ENCODE measurements around the gene CST1.
"Not testable (repeated sequence)": the region's sequence is repeated elsewhere in the genome, so short reads cannot be mapped to it uniquely, and the experiment has no call there.

CST1 gene

GRCh38 chr20:23752481-23753193, 1.9 kb upstream of the CST1 start:
- no peak overlapping the region for H3K4me3 ChIP-seq (ENCODE audit: low read length)
- no peaks in the 10 kb centered on the region for H3K4me1 ChIP-seq (ENCODE audit: control insufficient read depth, insufficient read depth, low read length)
- no peaks in the 10 kb centered on the region for H3K27me3 ChIP-seq (ENCODE audit: control insufficient read depth, insufficient read depth, low read length)
- H3K9ac ChIP-seq (ENCODE audit: low read length), result no peak overlapping the region
- H3K27ac ChIP-seq (ENCODE audit: low read depth, low read length), result no peak overlapping the region
- H3K36me3 ChIP-seq (ENCODE audit: control insufficient read depth, insufficient read depth, low read length), result no peaks in the 10 kb centered on the region

GRCh38 chr20:23752019-23752418, 1.3 kb upstream of the CST1 start:
- Histone ChIP-seq H3K4me3 (ENCODE audit: low read length) (no peak overlapping the region), H3K9ac (ENCODE audit: low read length) (no peak overlapping the region), H3K27ac (ENCODE audit: low read depth, low read length) (no peak overlapping the region), H3K27me3 (ENCODE audit: control insufficient read depth, insufficient read depth, low read length) (no peaks in the 10 kb centered on the region), H3K4me1 (ENCODE audit: control insufficient read depth, insufficient read depth, low read length) (no peaks in the 10 kb centered on the region), H3K36me3 (ENCODE audit: control insufficient read depth, insufficient read depth, low read length) (no peaks in the 10 kb centered on the region)

GRCh38 chr20:23749746-23750145, 989 bp downstream of the CST1 start:
- H3K36me3 ChIP-seq (ENCODE audit: control insufficient read depth, insufficient read depth, low read length), result no peaks in the 10 kb centered on the region
- H3K4me1 ChIP-seq (ENCODE audit: control insufficient read depth, insufficient read depth, low read length), result no peaks in the 10 kb centered on the region
- H3K9ac ChIP-seq (ENCODE audit: low read length), result no peak overlapping the region
- no peaks in the 10 kb centered on the region for H3K27me3 ChIP-seq (ENCODE audit: control insufficient read depth, insufficient read depth, low read length)
- no peak overlapping the region for H3K4me3 ChIP-seq (ENCODE audit: low read length)
- no peak overlapping the region for H3K27ac ChIP-seq (ENCODE audit: low read depth, low read length)

- not testable (repeated sequence) for H3K4me1 ChIP-seq (ENCODE audit: control insufficient read depth, insufficient read depth, low read length); H3K36me3 ChIP-seq (ENCODE audit: control insufficient read depth, insufficient read depth, low read length); H3K27ac ChIP-seq (ENCODE audit: low read depth, low read length); H3K9ac ChIP-seq (ENCODE audit: low read length); H3K4me3 ChIP-seq (ENCODE audit: low read length); H3K27me3 ChIP-seq (ENCODE audit: control insufficient read depth, insufficient read depth, low read length)
These were observed 1.8 kb downstream of the CST1 start for GRCh38 chr20:23748975-23749374.

GRCh38 chr20:23747551-23747950, 3.2 kb downstream of the CST1 start:
- H3K4me1 ChIP-seq (ENCODE audit: control insufficient read depth, insufficient read depth, low read length); H3K9ac ChIP-seq (ENCODE audit: low read length); H3K4me3 ChIP-seq (ENCODE audit: low read length); H3K27me3 ChIP-seq (ENCODE audit: control insufficient read depth, insufficient read depth, low read length); H3K36me3 ChIP-seq (ENCODE audit: control insufficient read depth, insufficient read depth, low read length); H3K27ac ChIP-seq (ENCODE audit: low read depth, low read length): not testable (repeated sequence)

GRCh38 chr20:23747092-23747491, 3.6 kb downstream of the CST1 start:
- H3K27ac ChIP-seq (ENCODE audit: low read depth, low read length); H3K36me3 ChIP-seq (ENCODE audit: control insufficient read depth, insufficient read depth, low read length); H3K4me3 ChIP-seq (ENCODE audit: low read length); H3K9ac ChIP-seq (ENCODE audit: low read length); H3K4me1 ChIP-seq (ENCODE audit: control insufficient read depth, insufficient read depth, low read length); H3K27me3 ChIP-seq (ENCODE audit: control insufficient read depth, insufficient read depth, low read length): not testable (repeated sequence)

- no peak overlapping the region for H3K27ac ChIP-seq (ENCODE audit: low read depth, low read length)
- no peaks in the 10 kb centered on the region for H3K36me3 ChIP-seq (ENCODE audit: control insufficient read depth, insufficient read depth, low read length)
- H3K27me3 ChIP-seq (ENCODE audit: control insufficient read depth, insufficient read depth, low read length), result no peaks in the 10 kb centered on the region
- H3K4me3 ChIP-seq (ENCODE audit: low read length), result no peak overlapping the region
- no peaks in the 10 kb centered on the region for H3K4me1 ChIP-seq (ENCODE audit: control insufficient read depth, insufficient read depth, low read length)
- no peak overlapping the region for H3K9ac ChIP-seq (ENCODE audit: low read length)
These were observed 4.4 kb downstream of the CST1 start for GRCh38 chr20:23746321-23746720.

GRCh38 chr20:23745247-23745646, 5.5 kb downstream of the CST1 start:
- H3K4me3 ChIP-seq (ENCODE audit: low read length), result no peak overlapping the region
- no peaks in the 10 kb centered on the region for H3K36me3 ChIP-seq (ENCODE audit: control insufficient read depth, insufficient read depth, low read length)
- H3K27ac ChIP-seq (ENCODE audit: low read depth, low read length), result no peak overlapping the region
- H3K27me3 ChIP-seq (ENCODE audit: control insufficient read depth, insufficient read depth, low read length), result no peaks in the 10 kb centered on the region
- no peaks in the 10 kb centered on the region for H3K4me1 ChIP-seq (ENCODE audit: control insufficient read depth, insufficient read depth, low read length)
- no peak overlapping the region for H3K9ac ChIP-seq (ENCODE audit: low read length)

GRCh38 chr20:23744817-23745216, 5.9 kb downstream of the CST1 start:
- H3K9ac ChIP-seq (ENCODE audit: low read length), result no peak overlapping the region
- no peaks in the 10 kb centered on the region for H3K27me3 ChIP-seq (ENCODE audit: control insufficient read depth, insufficient read depth, low read length)
- no peak overlapping the region for H3K4me3 ChIP-seq (ENCODE audit: low read length)
- no peaks in the 10 kb centered on the region for H3K4me1 ChIP-seq (ENCODE audit: control insufficient read depth, insufficient read depth, low read length)
- no peak overlapping the region for H3K27ac ChIP-seq (ENCODE audit: low read depth, low read length)
- H3K36me3 ChIP-seq (ENCODE audit: control insufficient read depth, insufficient read depth, low read length), result no peaks in the 10 kb centered on the region

GRCh38 chr20:23735391-23735790, 15.3 kb downstream of the CST1 start:
- not testable (repeated sequence) for H3K9ac ChIP-seq (ENCODE audit: low read length); H3K36me3 ChIP-seq (ENCODE audit: control insufficient read depth, insufficient read depth, low read length); H3K4me3 ChIP-seq (ENCODE audit: low read length); H3K27me3 ChIP-seq (ENCODE audit: control insufficient read depth, insufficient read depth, low read length); H3K27ac ChIP-seq (ENCODE audit: low read depth, low read length); H3K4me1 ChIP-seq (ENCODE audit: control insufficient read depth, insufficient read depth, low read length)

- not testable (repeated sequence) for H3K27me3 ChIP-seq (ENCODE audit: control insufficient read depth, insufficient read depth, low read length); H3K9ac ChIP-seq (ENCODE audit: low read length); H3K4me3 ChIP-seq (ENCODE audit: low read length); H3K4me1 ChIP-seq (ENCODE audit: control insufficient read depth, insufficient read depth, low read length); H3K27ac ChIP-seq (ENCODE audit: low read depth, low read length); H3K36me3 ChIP-seq (ENCODE audit: control insufficient read depth, insufficient read depth, low read length)
These were observed 15.8 kb downstream of the CST1 start for GRCh38 chr20:23734949-23735348.

GRCh38 chr20:23734440-23734839, 16.3 kb downstream of the CST1 start:
- H3K4me1 ChIP-seq (ENCODE audit: control insufficient read depth, insufficient read depth, low read length); H3K36me3 ChIP-seq (ENCODE audit: control insufficient read depth, insufficient read depth, low read length): not testable (repeated sequence)

GRCh38 chr20:23727016-23727415, 23.7 kb downstream of the CST1 start:
- no peak overlapping the region for H3K4me3 ChIP-seq (ENCODE audit: low read length)
- no peaks in the 10 kb centered on the region for H3K27me3 ChIP-seq (ENCODE audit: control insufficient read depth, insufficient read depth, low read length)
- no peak overlapping the region for H3K27ac ChIP-seq (ENCODE audit: low read depth, low read length)
- no peak overlapping the region for H3K9ac ChIP-seq (ENCODE audit: low read length)
- no peaks in the 10 kb centered on the region for H3K4me1 ChIP-seq (ENCODE audit: control insufficient read depth, insufficient read depth, low read length)
- no peaks in the 10 kb centered on the region for H3K36me3 ChIP-seq (ENCODE audit: control insufficient read depth, insufficient read depth, low read length)

More at GRCh38 chr20:23734440-23734839, 16.3 kb downstream of the CST1 start:
- H3K4me3 ChIP-seq (ENCODE audit: low read length); H3K9ac ChIP-seq (ENCODE audit: low read length); H3K27me3 ChIP-seq (ENCODE audit: control insufficient read depth, insufficient read depth, low read length); H3K27ac ChIP-seq (ENCODE audit: low read depth, low read length): not testable (repeated sequence)
